GM18868 (cell line): ENCODE measurements around the gene SLC24A2.
"Not testable (repeated sequence)": the region's sequence is repeated elsewhere in the genome, so short reads cannot be mapped to it uniquely, and the experiment has no call there.

Experiments used
- ATAC-seq: cut with Tn5 transposase; IDR thresholded peaks from one replicate; pipeline ENCODE4 v1.9.1; 2021; ENCODE audit warnings: mild to moderate bottlenecking, moderate library complexity; ENCODE audit not compliant: unreplicated experiment

The SLC24A2 gene

GRCh38 chr9:19788614-19789271 lies at the start of gene SLC24A2:
Gene SLC24A2, minus strand, starts transcription at chr9:19789037.
- no peak for ATAC-seq

GRCh38 chr9:19833331-19833730 lies 44.5 kb upstream of the SLC24A2 start:
- not testable (repeated sequence) for ATAC-seq

GRCh38 chr9:19830796-19831195 lies 42.0 kb upstream of the SLC24A2 start:
- ATAC-seq, result no peak

- no peak for ATAC-seq
Measured at GRCh38 chr9:19828576-19829109, 39.8 kb upstream of the SLC24A2 start.

GRCh38 chr9:19816769-19817168 lies 27.9 kb upstream of the SLC24A2 start:
- no peak for ATAC-seq

GRCh38 chr9:19812194-19812593 lies 23.4 kb upstream of the SLC24A2 start:
- no peak for ATAC-seq

GRCh38 chr9:19809422-19810269 lies 20.8 kb upstream of the SLC24A2 start:
- ATAC-seq, result no peak

GRCh38 chr9:19807182-19807892 lies 18.5 kb upstream of the SLC24A2 start:
- no peak for ATAC-seq

- ATAC-seq, result no peak
Measured at GRCh38 chr9:19804431-19804830, 15.6 kb upstream of the SLC24A2 start.

GRCh38 chr9:19800884-19801283 lies 12.0 kb upstream of the SLC24A2 start:
- ATAC-seq, result no peak

GRCh38 chr9:19799784-19800183 lies 10.9 kb upstream of the SLC24A2 start:
- ATAC-seq, result no peak

GRCh38 chr9:19788152-19788551 lies 685 bp downstream of the SLC24A2 start:
- no peak for ATAC-seq

GRCh38 chr9:19787672-19788071 lies 1.2 kb downstream of the SLC24A2 start:
- no peak for ATAC-seq

- ATAC-seq, result no peak
Measured at GRCh38 chr9:19785230-19785629, 3.6 kb downstream of the SLC24A2 start.

GRCh38 chr9:19784136-19784535 lies 4.7 kb downstream of the SLC24A2 start:
- ATAC-seq, result no peak

GRCh38 chr9:19783500-19783899 lies 5.3 kb downstream of the SLC24A2 start:
- ATAC-seq, result no peak

- ATAC-seq, result no peak
Measured at GRCh38 chr9:19782005-19782404, 6.8 kb downstream of the SLC24A2 start.

- ATAC-seq, result no peak
Measured at GRCh38 chr9:19781240-19781639, 7.6 kb downstream of the SLC24A2 start.

- no peak for ATAC-seq
Measured at GRCh38 chr9:19771446-19771845, 17.4 kb downstream of the SLC24A2 start.

- no peak for ATAC-seq
Measured at GRCh38 chr9:19770973-19771372, 17.9 kb downstream of the SLC24A2 start.

- ATAC-seq, result no peak
Measured at GRCh38 chr9:19769213-19769612, 19.6 kb downstream of the SLC24A2 start.
